AG04449 (cell line): ENCODE data around the gene BICDL1.

Source experiments
- CTCF ChIA-PET: fragments of 350-600 bp; formaldehyde crosslinking; extraction: SDS; loops from one replicate; lab custom pipeline; 2021; ENCODE audit warnings: antibody characterized with exemption; lab: Yijun Ruan, JAX
- POLR2A ChIA-PET: fragments of 400-600, 350-600 bp; formaldehyde crosslinking; extraction: SDS; loops from one replicate; lab custom pipeline; 2020; ENCODE audit warnings: antibody characterized with exemption, inconsistent platforms; lab: Yijun Ruan, JAX
- DNase-seq: peaks from one replicate; pipeline ENCODE4 v3.0.0-alpha.2; 2010; ENCODE audit warnings: low read depth, low spot score
- H3K4me3 ChIP-seq: 2 replicates; pipeline ENCODE4 v1.5.1; 2011; ENCODE audit warnings: low read depth, mild to moderate bottlenecking, control low read depth, low read length
- TF ChIP-seq, protein P1 (sequence below): IDR thresholded peaks from one replicate; pipeline ENCODE4 v1.5.1; 2011; ENCODE audit warnings: mild to moderate bottlenecking, moderate library complexity, low read length, control low read depth, inconsistent platforms; ENCODE audit not compliant: insufficient read depth; ENCODE audit errors: missing control alignments

Gene BICDL1

DNA sequence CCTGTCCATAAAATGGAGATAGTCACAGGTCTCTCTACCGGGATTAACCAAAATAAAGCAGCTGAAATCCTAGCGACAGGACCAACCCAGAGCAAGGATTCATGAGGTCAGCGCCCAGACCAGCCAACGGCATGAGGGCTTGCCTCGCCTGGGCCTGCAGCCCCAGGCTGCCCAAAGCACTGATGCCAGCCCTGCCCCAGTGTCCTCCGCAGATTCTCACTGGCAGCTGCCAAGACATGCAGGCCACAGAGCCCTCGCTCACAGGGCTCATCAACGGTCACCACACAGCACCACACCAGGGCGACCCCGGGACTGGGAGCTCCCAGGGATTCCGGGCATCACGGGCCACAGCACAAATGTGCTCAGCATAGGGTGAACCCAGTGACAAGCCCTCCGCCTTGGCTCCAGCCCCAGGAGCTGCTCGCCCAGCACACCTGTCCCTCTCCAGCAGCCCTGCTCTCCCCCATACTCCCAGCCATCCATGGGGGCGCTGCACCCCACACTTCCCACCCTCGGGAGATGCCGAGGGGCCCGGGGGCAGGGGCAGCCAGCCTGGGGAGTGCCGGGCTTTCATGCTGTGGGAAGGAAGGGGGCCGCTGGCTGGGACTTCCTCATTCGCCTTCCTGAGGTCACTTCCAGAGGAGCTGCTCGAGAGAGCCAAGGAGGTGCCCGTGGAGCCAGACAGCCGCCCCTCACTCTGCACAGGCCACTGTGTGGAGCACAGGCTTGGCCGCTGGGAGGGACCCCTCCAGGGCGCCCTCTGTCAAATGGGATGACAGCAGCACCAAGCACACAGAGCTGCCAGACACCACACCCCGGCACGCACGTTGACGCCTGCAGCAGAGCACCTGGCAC is 113.4 kb downstream of the BICDL1 start:
- ChIA-PET CTCF (interaction anchor here (3.4 kb wide), 1 partner anchor 15 kb away, joined by 8 read pairs; no protein-coding TSS in a partner anchor), POLR2A (no interaction called here)
- no peak for DNase-seq
- no peak overlapping the region for H3K4me3 ChIP-seq
- TF ChIP-seq, protein P1, sequence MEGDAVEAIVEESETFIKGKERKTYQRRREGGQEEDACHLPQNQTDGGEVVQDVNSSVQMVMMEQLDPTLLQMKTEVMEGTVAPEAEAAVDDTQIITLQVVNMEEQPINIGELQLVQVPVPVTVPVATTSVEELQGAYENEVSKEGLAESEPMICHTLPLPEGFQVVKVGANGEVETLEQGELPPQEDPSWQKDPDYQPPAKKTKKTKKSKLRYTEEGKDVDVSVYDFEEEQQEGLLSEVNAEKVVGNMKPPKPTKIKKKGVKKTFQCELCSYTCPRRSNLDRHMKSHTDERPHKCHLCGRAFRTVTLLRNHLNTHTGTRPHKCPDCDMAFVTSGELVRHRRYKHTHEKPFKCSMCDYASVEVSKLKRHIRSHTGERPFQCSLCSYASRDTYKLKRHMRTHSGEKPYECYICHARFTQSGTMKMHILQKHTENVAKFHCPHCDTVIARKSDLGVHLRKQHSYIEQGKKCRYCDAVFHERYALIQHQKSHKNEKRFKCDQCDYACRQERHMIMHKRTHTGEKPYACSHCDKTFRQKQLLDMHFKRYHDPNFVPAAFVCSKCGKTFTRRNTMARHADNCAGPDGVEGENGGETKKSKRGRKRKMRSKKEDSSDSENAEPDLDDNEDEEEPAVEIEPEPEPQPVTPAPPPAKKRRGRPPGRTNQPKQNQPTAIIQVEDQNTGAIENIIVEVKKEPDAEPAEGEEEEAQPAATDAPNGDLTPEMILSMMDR, result no peak

DNA sequence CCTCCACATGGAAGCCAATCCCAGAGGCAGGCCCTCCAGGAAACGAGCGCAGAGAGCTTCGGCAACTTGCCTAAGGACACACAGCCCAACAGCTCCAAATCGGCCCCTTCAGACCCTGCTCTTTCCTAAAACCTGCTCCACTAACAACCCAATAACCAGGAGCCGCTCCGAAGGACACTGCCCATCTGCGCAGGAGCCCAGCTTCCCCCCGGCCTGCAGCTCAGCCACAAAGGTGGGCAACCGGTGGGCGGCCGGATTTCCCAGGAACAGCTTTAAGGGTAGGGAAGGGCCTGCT is 114.0 kb downstream of the BICDL1 start:
- ChIA-PET POLR2A (no interaction called here), CTCF (interaction anchor here (3.4 kb wide), 1 partner anchor 16 kb away, joined by 8 read pairs; no protein-coding TSS in a partner anchor)
- TF ChIP-seq, protein P1, result no peak
- H3K4me3 ChIP-seq, result no peak overlapping the region
- DNase-seq, result no peak

DNA sequence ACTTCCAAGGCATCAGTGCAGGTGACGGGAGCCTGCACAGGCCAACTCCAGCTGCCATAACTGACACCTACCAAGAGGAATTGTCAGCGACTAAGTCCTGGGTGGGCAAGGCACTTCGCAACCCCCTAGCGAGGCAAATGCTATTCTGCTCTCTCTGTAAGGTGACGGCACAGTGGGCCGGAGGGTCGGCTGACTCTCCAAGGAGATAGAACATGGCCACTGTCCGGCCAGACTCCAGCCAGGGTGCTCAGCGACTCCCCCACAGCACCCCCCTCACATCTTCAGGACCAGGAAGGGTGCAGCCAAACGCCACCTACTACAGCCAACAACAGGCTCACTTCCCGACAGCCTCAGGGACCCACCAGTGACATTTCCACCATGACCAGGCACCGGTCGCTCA is 114.3 kb downstream of the BICDL1 start:
- CTCF ChIA-PET, result interaction anchor here (3.4 kb wide), 1 partner anchor 16 kb away, joined by 8 read pairs; no protein-coding TSS in a partner anchor
- TF ChIP-seq, protein P1, result no peak
- POLR2A ChIA-PET, result no interaction called here
- no peak for DNase-seq
- no peak overlapping the region for H3K4me3 ChIP-seq

DNA sequence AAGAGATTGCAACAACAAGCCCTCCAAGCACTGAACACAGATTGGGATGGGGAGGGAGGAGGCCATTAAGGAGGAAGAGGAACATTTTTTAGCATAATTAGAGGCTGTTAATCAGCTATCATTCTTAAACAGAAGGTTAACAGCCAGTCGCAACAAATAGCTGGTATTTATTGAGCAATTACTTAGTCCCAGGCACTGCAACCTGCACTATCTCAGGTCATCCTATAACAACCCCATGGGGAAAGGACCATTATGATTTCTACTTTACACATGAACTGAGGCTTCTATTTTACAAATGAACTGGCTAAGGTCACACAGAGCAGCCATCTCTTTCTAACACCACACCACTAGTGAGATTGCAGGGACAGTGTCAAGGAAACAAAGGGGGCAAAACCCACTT is 117.1 kb downstream of the BICDL1 start:
- ChIA-PET POLR2A (no interaction called here), CTCF (no interaction called here)
- TF ChIP-seq, protein P1, result no peak
- H3K4me3 ChIP-seq, result no peak overlapping the region
- DNase-seq, result no peak

DNA sequence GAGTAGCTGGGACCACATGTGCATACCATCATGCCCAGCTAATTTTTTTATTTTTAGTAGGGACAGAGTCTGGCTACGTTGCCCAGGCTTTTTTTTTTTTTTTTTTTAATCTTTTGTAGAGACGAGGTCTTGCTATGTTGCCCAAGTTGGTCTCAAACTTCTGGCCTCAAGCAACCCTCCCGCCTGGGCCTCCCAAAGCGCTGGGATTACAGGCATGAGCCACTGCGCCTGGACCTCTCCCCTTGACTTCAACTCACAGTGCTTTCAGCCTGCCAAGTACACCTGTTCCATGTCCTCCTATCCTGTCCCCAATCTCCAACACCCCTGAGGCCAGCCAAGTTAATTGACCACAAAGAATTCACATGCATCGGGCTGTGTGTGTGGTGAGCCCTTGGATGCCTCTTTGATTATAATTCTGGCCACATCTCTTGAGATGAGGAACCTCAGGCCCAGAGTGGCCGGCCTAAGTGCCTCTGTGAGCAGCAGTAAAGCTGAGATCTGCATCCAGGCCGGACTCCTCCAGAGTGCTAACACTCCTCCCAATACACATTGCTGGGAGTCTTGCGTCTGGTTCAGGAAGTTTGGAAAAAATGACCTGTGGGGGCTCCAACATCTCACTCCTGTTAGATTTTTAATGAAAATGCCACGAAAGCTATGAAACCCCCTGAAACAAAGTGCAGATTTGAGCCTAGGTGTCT is 120.7 kb downstream of the BICDL1 start:
- DNase-seq, result no peak
- H3K4me3 ChIP-seq, result no peak overlapping the region
- ChIA-PET POLR2A (no interaction called here), CTCF (no interaction called here)
- TF ChIP-seq, protein P1, result no peak
